HG02623 (cell line): ENCODE data around the gene MUC5AC.
"Not testable (repeated sequence)": the region's sequence is repeated elsewhere in the genome, so short reads cannot be mapped to it uniquely, and the experiment has no call there.

Experiments
- ATAC-seq: cut with Tn5 transposase; IDR thresholded peaks from one replicate; pipeline ENCODE4 v1.9.1; 2021; ENCODE audit warnings: moderate library complexity; ENCODE audit not compliant: unreplicated experiment

MUC5AC gene

DNA sequence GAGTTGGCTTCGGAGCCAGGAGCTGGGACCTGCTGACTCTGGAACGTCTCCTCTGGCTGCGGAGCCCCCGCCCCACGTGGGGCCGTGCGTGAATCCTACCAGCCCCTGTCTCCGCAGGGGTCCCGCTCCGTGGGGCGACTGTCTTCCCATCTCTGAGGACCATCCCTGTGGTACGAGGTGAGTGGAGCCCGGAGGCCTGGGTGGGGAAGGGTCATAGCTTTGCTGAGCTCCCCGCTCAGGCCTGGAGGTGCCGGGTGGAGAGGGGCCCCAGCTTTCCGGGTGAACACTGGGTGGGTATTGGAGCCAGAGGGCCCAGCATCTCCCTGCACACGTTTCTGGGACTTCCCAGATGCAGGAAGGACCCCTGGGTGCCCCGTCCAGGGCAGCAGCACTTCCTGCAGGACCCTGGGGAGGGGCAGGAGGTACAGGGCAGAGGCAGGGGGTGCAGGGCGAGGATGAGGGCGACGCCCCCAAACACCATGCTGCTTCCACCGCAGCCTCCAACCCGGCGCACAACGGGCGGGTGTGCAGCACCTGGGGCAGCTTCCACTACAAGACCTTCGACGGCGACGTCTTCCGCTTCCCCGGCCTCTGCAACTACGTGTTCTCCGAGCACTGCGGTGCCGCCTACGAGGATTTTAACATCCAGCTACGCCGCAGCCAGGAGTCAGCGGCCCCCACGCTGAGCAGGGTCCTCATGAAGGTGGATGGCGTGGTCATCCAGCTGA is 3.8 kb downstream of the MUC5AC start:
- ATAC-seq, result no peak

DNA sequence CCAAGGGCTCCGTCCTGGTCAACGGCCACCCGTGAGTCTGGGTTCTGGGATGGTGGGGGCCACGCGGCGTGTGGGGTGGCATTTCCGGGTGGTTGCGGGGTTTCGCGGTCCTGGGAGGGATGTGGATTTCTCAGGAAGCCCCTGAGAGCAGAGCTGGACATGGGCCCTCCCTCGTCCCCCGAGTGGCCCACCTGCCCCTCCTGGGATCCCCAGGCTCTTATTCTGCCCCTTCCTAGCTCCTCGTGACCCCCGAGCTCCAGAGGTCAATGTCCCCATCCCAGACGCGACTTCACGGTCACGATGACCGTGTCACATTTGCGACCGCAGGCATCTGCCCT is 4.4 kb downstream of the MUC5AC start:
- ATAC-seq, result no peak

DNA sequence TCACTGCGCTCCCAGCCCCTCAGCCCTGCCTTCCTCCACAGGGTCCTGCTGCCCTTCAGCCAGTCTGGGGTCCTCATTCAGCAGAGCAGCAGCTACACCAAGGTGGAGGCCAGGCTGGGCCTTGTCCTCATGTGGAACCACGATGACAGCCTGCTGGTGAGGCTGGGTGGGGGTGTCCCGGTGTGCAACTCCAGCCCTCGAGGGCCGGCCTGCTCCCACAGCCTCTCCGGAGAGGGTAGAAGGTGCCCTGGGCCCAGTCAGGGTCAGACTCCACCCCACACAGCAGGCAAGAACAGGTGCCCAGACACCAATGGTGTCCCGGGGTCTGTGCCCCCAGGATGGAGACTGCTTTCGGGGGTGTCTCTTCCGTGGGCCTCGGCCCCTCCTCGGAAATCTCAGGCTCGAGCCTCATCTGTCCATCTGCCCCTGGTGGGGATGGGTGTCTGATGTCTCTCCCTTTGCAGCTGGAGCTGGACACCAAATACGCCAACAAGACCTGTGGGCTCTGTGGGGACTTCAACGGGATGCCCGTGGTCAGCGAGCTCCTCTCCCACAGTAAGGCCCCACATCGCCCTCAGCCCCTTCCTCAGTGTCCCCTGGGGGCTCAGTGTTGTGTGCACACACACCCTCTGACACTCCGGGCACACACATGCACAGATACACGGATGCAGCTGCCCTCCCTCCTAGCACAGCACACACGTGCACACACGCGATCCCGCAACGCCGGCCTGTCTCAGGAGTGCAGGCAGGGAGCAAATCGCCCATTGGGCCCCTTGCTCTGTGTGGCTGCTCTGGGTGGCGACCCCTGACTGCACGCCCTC is 4.9 kb downstream of the MUC5AC start:
- no peak for ATAC-seq

DNA sequence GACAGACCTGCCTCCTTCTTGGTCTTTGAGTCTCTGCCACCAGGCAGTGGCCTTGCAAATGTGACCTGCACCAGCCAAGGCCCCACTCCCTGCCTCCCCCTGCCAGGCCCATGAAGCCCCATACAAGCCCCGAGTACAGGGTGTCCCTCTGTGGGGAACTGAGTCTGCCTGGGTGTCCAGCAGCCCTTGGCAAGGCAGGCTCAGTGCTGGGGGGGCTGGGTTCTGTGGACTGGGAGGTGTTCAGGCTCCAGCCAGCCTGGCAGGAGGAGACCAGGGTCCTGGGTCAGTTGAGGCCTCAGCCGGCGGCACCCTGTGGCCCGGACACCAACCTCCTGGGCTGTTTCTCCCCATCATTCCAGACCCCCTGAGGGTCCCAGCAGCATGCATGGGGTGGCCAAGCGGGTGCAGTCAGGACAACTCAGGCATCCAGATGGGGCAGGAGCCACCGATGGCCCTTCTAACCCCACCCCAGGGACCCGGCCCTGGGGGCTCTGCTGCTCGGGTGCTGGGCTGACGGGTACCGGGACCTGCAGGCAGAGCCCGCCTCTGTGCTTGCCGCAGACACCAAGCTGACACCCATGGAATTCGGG is 5.7 kb downstream of the MUC5AC start:
- ATAC-seq, result no peak

DNA sequence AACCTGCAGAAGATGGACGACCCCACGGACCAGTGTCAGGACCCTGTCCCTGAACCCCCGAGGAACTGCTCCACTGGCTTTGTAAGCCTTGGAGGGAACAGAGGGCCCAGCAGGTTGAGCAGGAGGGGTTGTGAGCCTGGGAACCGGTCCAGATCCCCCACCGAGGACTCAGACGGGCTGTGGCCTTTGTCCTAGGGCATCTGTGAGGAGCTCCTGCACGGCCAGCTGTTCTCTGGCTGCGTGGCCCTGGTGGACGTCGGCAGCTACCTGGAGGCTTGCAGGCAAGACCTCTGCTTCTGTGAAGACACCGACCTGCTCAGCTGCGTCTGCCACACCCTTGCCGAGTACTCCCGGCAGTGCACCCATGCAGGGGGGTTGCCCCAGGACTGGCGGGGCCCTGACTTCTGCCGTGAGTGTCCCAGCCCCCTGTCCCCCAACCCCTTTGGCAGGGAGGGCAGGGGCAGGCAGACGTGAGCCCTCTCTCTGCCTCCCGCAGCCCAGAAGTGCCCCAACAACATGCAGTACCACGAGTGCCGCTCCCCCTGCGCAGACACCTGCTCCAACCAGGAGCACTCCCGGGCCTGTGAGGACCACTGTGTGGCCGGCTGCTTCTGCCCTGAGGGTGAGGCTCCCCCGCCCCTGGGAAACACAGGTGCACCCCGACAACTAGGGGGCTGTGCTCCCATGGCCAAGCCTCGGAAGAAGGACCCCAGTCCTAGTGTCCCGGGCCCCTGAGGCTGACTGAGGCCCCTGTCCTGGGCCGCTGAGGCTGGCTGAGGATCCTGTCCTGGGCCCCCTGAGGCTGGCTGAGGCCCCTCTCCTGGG is 6.4 kb downstream of the MUC5AC start:
- no peak for ATAC-seq

GRCh38 chr11:1164779-1165255 is 7.1 kb downstream of the MUC5AC start:
- not testable (repeated sequence) for ATAC-seq

- ATAC-seq, result no peak
Observed at GRCh38 chr11:1165256-1166041, 7.7 kb downstream of the MUC5AC start.

GRCh38 chr11:1167256-1167655 is 9.5 kb downstream of the MUC5AC start:
- ATAC-seq, result no peak

GRCh38 chr11:1167751-1168231 is 10.0 kb downstream of the MUC5AC start:
- ATAC-seq, result no peak

GRCh38 chr11:1168256-1168655 is 10.5 kb downstream of the MUC5AC start:
- ATAC-seq, result no peak

DNA sequence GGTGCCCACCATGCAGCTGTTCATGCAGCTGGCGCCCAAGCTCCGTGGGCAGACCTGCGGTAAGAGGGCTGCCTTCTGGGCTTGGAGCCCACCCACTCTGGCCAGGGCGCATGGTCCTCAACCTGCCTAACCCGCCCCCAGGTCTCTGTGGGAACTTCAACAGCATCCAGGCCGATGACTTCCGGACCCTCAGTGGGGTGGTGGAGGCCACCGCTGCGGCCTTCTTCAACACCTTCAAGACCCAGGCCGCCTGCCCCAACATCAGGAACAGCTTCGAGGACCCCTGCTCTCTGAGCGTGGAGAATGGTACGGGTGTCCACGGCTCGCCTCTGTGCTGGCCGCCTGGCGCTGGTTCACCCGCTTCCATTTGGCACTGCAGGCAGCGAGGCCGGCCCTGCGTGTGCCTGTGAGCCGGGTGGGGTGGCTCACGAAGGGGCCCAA is 11.0 kb downstream of the MUC5AC start:
- no peak for ATAC-seq

- ATAC-seq, result no peak
Observed at GRCh38 chr11:1171223-1171984, 13.7 kb downstream of the MUC5AC start.

- no peak for ATAC-seq
Observed at GRCh38 chr11:1171985-1172728, 14.4 kb downstream of the MUC5AC start.

DNA sequence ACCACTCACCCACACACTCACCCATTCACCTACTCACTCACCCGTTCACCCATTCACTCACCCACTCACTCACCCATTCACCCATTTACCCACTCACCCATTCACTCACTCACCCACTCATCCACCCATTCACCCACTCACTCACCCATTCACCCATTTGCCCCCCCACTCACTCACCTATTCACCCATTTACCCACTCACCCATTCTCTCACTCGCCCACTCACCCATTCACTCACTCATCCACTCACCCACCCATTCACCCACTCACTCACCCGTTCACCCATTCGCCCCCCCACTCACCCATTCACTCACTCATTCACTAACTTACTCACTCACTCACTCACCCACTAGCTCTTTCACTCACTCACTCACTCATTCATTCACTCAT is 15.0 kb downstream of the MUC5AC start:
- no peak for ATAC-seq

- not testable (repeated sequence) for ATAC-seq
Observed at GRCh38 chr11:1173396-1173795, 15.6 kb downstream of the MUC5AC start.

DNA sequence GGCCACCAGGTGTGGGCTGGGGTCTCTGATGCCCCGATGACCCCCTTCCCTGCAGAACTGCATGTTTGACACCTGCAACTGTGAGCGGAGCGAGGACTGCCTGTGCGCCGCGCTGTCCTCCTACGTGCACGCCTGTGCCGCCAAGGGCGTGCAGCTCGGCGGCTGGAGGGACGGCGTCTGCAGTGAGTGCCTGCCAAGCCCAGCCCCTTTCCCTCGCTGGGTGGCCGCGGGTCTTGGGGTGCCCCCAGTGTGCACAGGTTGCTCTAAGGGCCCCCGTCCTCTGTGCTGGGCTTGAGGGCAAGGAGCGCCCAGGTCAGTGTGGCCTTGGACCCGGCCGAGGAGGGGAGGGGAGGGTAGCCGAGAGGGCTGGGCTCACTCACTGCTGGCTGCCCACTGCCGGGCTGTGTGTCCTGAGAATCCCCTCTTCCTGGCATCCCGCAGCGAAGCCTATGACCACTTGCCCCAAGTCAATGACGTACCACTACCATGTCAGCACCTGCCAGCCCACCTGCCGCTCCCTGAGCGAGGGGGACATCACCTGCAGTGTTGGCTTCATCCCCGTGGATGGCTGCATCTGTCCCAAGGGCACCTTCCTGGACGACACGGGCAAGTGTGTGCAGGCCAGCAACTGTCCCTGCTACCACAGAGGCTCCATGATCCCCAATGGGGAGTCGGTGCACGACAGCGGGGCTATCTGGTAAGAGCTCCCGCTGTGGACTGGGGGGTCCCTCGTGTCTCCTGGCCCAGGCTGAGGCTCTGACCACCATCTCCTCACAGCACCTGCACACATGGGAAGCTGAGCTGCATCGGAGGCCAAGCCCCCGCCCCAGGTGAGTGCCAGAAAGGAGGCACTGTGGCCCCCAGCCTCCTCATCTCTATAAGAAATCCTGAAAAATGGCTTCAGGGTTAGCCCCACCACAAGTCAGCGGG is 17.0 kb downstream of the MUC5AC start:
- ATAC-seq, result no peak

DNA sequence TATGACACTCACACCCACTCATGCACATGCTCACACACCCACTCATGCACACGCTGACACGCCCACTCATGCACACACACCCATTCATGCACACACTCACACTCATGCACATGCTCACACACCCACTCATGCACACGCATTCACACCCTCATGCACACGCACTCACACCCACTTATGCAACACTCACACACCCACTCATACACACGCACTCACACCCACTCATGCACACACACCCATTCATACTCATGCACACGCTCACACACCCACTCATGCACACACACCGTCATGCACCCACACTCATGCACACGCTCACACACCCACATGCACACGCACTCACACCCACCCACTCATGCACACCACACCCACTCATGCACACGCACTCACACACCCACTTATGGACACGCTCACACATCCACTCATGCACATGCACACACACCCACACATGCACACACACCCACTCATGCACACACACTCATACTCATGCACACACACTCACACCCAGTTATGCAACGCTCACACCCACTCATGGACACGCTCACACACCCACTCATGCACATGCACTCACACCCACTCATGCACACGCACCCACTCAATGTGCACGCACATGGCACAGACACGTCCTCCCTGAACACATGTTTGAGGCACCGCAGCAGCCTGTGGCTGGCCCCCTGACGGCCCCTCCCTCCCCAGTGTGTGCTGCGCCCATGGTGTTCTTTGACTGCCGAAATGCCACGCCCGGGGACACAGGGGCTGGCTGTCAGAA is 17.9 kb downstream of the MUC5AC start:
- ATAC-seq, result no peak
